ENCODE results near the gene FLRT1. TPM values are rescaled to one million over a fixed set of nuclear protein-coding genes. Genes with fewer than 3 reads are reported as not detected.
A peak's percentile ranks its signal among the peaks of the same experiment; 100 is the strongest.

The FLRT1 gene
- total RNA-seq, 2 donors from 2014 or later = not detected

GRCh38 chr11:64000740-64001483, 34.8 kb upstream of the FLRT1 start:
- Mint-ChIP-seq H3K27me3 (no peaks in the 10 kb centered on the region), H3K27ac (no peak overlapping the region), H3K4me1 (peaks cover 3% of the 10 kb centered on the region), H3K9me3 (no peaks in the 10 kb centered on the region), H3K36me3 (ENCODE audit: low read depth) (peaks cover 22% of the 10 kb centered on the region), H3K4me3 (no peak overlapping the region)
- no peak for ATAC-seq (replicated peaks)

- peaks cover 1% of the 10 kb centered on the region for H3K27me3 Mint-ChIP-seq
- no peak overlapping the region for H3K27ac Mint-ChIP-seq
- peaks cover 18% of the 10 kb centered on the region for H3K36me3 Mint-ChIP-seq (ENCODE audit: low read depth)
These were observed 34.0 kb upstream of the FLRT1 start for GRCh38 chr11:64001484-64002420.

GRCh38 chr11:64003807-64004589, 31.7 kb upstream of the FLRT1 start:
- no peak for ATAC-seq (replicated peaks)
- Mint-ChIP-seq H3K27ac (no peak overlapping the region), H3K27me3 (peaks cover 14% of the 10 kb centered on the region), H3K4me3 (no peak overlapping the region), H3K4me1 (peaks cover 6% of the 10 kb centered on the region), H3K9me3 (no peaks in the 10 kb centered on the region), H3K36me3 (ENCODE audit: low read depth) (no peaks in the 10 kb centered on the region)

More at GRCh38 chr11:64001484-64002420, 34.0 kb upstream of the FLRT1 start:
- Mint-ChIP-seq H3K4me1 (peaks cover 3% of the 10 kb centered on the region), H3K4me3 (no peak overlapping the region), H3K9me3 (no peaks in the 10 kb centered on the region)
- no peak for ATAC-seq (replicated peaks)

- Mint-ChIP-seq H3K4me1 (peaks cover 6% of the 10 kb centered on the region), H3K27me3 (peaks cover 14% of the 10 kb centered on the region)
These were observed 31.1 kb upstream of the FLRT1 start for GRCh38 chr11:64004590-64004984.

GRCh38 chr11:64005691-64006090, 30.0 kb upstream of the FLRT1 start:
- no peak overlapping the region for H3K27ac Mint-ChIP-seq
- peaks cover 21% of the 10 kb centered on the region for H3K27me3 Mint-ChIP-seq
- H3K36me3 Mint-ChIP-seq (ENCODE audit: low read depth) = no peaks in the 10 kb centered on the region
- peaks cover 6% of the 10 kb centered on the region for H3K4me1 Mint-ChIP-seq
- no peaks in the 10 kb centered on the region for H3K9me3 Mint-ChIP-seq
- no peak overlapping the region for H3K4me3 Mint-ChIP-seq
- ATAC-seq (replicated peaks) = no peak

More at GRCh38 chr11:64004590-64004984, 31.1 kb upstream of the FLRT1 start:
- no peak for ATAC-seq (replicated peaks)
- Mint-ChIP-seq H3K9me3 (no peaks in the 10 kb centered on the region), H3K27ac (no peak overlapping the region), H3K36me3 (ENCODE audit: low read depth) (no peaks in the 10 kb centered on the region), H3K4me3 (no peak overlapping the region)

GRCh38 chr11:64006398-64006797, 29.3 kb upstream of the FLRT1 start:
- no peak overlapping the region for H3K27ac Mint-ChIP-seq
- H3K36me3 Mint-ChIP-seq (ENCODE audit: low read depth) = no peaks in the 10 kb centered on the region
- peaks cover 6% of the 10 kb centered on the region for H3K4me1 Mint-ChIP-seq
- H3K4me3 Mint-ChIP-seq = peak overlapping the region; percentile 71
- H3K9me3 Mint-ChIP-seq = no peaks in the 10 kb centered on the region
- H3K27me3 Mint-ChIP-seq = peaks cover 23% of the 10 kb centered on the region
- ATAC-seq (replicated peaks) = no peak

- no peaks in the 10 kb centered on the region for H3K9me3 Mint-ChIP-seq
- H3K4me3 Mint-ChIP-seq = peak overlapping the region; percentile 71
- H3K27me3 Mint-ChIP-seq = peaks cover 23% of the 10 kb centered on the region
- H3K4me1 Mint-ChIP-seq = peaks cover 6% of the 10 kb centered on the region
- ATAC-seq (replicated peaks) = peak; percentile 17
- no peaks in the 10 kb centered on the region for H3K36me3 Mint-ChIP-seq (ENCODE audit: low read depth)
- H3K27ac Mint-ChIP-seq = peak overlapping the region; percentile 76
These were observed 28.5 kb upstream of the FLRT1 start for GRCh38 chr11:64007160-64007628.

GRCh38 chr11:64007629-64008282, 28.0 kb upstream of the FLRT1 start:
- H3K4me1 Mint-ChIP-seq = peaks cover 6% of the 10 kb centered on the region
- H3K9me3 Mint-ChIP-seq = no peaks in the 10 kb centered on the region
- H3K4me3 Mint-ChIP-seq = peak overlapping the region; percentile 71
- peaks cover 23% of the 10 kb centered on the region for H3K27me3 Mint-ChIP-seq
- H3K36me3 Mint-ChIP-seq (ENCODE audit: low read depth) = no peaks in the 10 kb centered on the region
- peak overlapping the region; percentile 76 for H3K27ac Mint-ChIP-seq
- ATAC-seq (replicated peaks) = peak; percentile 84

GRCh38 chr11:64008283-64008913, 27.3 kb upstream of the FLRT1 start:
- Mint-ChIP-seq H3K36me3 (ENCODE audit: low read depth) (no peaks in the 10 kb centered on the region), H3K4me1 (peaks cover 6% of the 10 kb centered on the region), H3K27me3 (peaks cover 23% of the 10 kb centered on the region), H3K27ac (peak overlapping the region; percentile 76), H3K4me3 (peak overlapping the region; percentile 71), H3K9me3 (no peaks in the 10 kb centered on the region)
- ATAC-seq (replicated peaks) = no peak

- no peak for ATAC-seq (replicated peaks)
- H3K36me3 Mint-ChIP-seq (ENCODE audit: low read depth) = no peaks in the 10 kb centered on the region
- peaks cover 23% of the 10 kb centered on the region for H3K27me3 Mint-ChIP-seq
- peaks cover 6% of the 10 kb centered on the region for H3K4me1 Mint-ChIP-seq
- no peak overlapping the region for H3K4me3 Mint-ChIP-seq
- H3K9me3 Mint-ChIP-seq = no peaks in the 10 kb centered on the region
- H3K27ac Mint-ChIP-seq = no peak overlapping the region
These were observed 26.7 kb upstream of the FLRT1 start for GRCh38 chr11:64008914-64009633.

- Mint-ChIP-seq H3K4me1 (peaks cover 6% of the 10 kb centered on the region), H3K27me3 (peaks cover 23% of the 10 kb centered on the region), H3K4me3 (no peak overlapping the region), H3K36me3 (ENCODE audit: low read depth) (no peaks in the 10 kb centered on the region), H3K27ac (no peak overlapping the region), H3K9me3 (no peaks in the 10 kb centered on the region)
- no peak for ATAC-seq (replicated peaks)
These were observed 26.0 kb upstream of the FLRT1 start for GRCh38 chr11:64009710-64010109.

- Mint-ChIP-seq H3K36me3 (ENCODE audit: low read depth) (no peaks in the 10 kb centered on the region), H3K4me1 (peaks cover 6% of the 10 kb centered on the region), H3K4me3 (no peak overlapping the region), H3K27ac (no peak overlapping the region), H3K27me3 (peaks cover 23% of the 10 kb centered on the region), H3K9me3 (no peaks in the 10 kb centered on the region)
- ATAC-seq (replicated peaks) = no peak
These were observed 24.9 kb upstream of the FLRT1 start for GRCh38 chr11:64010783-64011182.

GRCh38 chr11:64011371-64011770, 24.4 kb upstream of the FLRT1 start:
- no peaks in the 10 kb centered on the region for H3K9me3 Mint-ChIP-seq
- ATAC-seq (replicated peaks) = no peak
- H3K4me1 Mint-ChIP-seq = peaks cover 6% of the 10 kb centered on the region
- H3K27me3 Mint-ChIP-seq = peaks cover 23% of the 10 kb centered on the region
- no peak overlapping the region for H3K27ac Mint-ChIP-seq
- no peak overlapping the region for H3K4me3 Mint-ChIP-seq
- no peaks in the 10 kb centered on the region for H3K36me3 Mint-ChIP-seq (ENCODE audit: low read depth)

Measured in activated T-helper 17 cell treated with anti-CD3 and anti-CD28 coated beads, Interleukin-2, amount 50 U/mL, for 72 hours (primary cell).